Activated T-helper 2 cell treated with anti-CD3 and anti-CD28 coated beads, Interferon-gamma antibody, Interleukin-2, Interleukin-4, amounts not matched to agents 10 μg/mL and 5 μg/mL and 100 μg/mL, durations not matched to agents 14 hours and 24 hours and 36 hours (primary cell): Measurements from ENCODE around the gene ZNF532. TPM values are rescaled to one million over a fixed set of nuclear protein-coding genes. Genes with fewer than 3 reads are reported as not detected.

Experiments
- DNase-seq: peaks from one replicate; pipeline ENCODE4 v3.0.0; 2021; ENCODE audit warnings: low spot score
- H3K27ac Mint-ChIP-seq: one replicate; pipeline ENCODE4 v1.8.0; 2021; ENCODE audit warnings: mixed read lengths
- H3K27me3 Mint-ChIP-seq: one replicate; pipeline ENCODE4 v1.8.0; 2021; ENCODE audit warnings: low read depth, mixed read lengths
- H3K36me3 Mint-ChIP-seq: one replicate; pipeline ENCODE4 v1.8.0; 2021; ENCODE audit warnings: low read depth, mixed read lengths
- H3K4me1 Mint-ChIP-seq: one replicate; pipeline ENCODE4 v1.8.0; 2021; ENCODE audit warnings: low read depth, mixed read lengths
- H3K4me3 Mint-ChIP-seq: one replicate; pipeline ENCODE4 v1.8.0; 2021; ENCODE audit warnings: low read depth, mild to moderate bottlenecking, moderate library complexity, mixed read lengths
- H3K9me3 Mint-ChIP-seq: one replicate; pipeline ENCODE4 v1.8.0; 2021; ENCODE audit warnings: mixed read lengths
- intact Hi-C: fragments of 100-400 bp; cut with micrococcal nuclease; formaldehyde crosslinking; loops from one replicate; pipeline ENCODE4 v1.15.1; 2023
- total RNA-seq: library from RNA; stranded (reverse); gene quantifications from 2 replicates; pipeline ENCODE4 v1.2.3, GENCODE V29; 2022

Gene ZNF532
- total RNA-seq, 1 donor from 2014 or later, result 4.3 TPM

GRCh38 chr18:58990720-58991119, 126.0 kb downstream of the ZNF532 start:
- H3K9me3 Mint-ChIP-seq, result peaks cover 12% of the 10 kb centered on the region
- H3K4me3 Mint-ChIP-seq, result no peak overlapping the region
- no peaks in the 10 kb centered on the region for H3K27me3 Mint-ChIP-seq
- H3K36me3 Mint-ChIP-seq, result no peaks in the 10 kb centered on the region
- no peak for DNase-seq
- intact Hi-C loops, result no loop called here
- peaks cover 8% of the 10 kb centered on the region for H3K4me1 Mint-ChIP-seq
- no peak overlapping the region for H3K27ac Mint-ChIP-seq

GRCh38 chr18:58991167-58991798, 126.6 kb downstream of the ZNF532 start:
- peaks cover 8% of the 10 kb centered on the region for H3K4me1 Mint-ChIP-seq
- DNase-seq, result no peak
- no peak overlapping the region for H3K4me3 Mint-ChIP-seq
- H3K27me3 Mint-ChIP-seq, result no peaks in the 10 kb centered on the region
- H3K27ac Mint-ChIP-seq, result no peak overlapping the region
- peaks cover 12% of the 10 kb centered on the region for H3K9me3 Mint-ChIP-seq
- H3K36me3 Mint-ChIP-seq, result no peaks in the 10 kb centered on the region
- intact Hi-C loops, result no loop called here

- H3K9me3 Mint-ChIP-seq, result peaks cover 12% of the 10 kb centered on the region
- peaks cover 8% of the 10 kb centered on the region for H3K4me1 Mint-ChIP-seq
- no peak for DNase-seq
- H3K4me3 Mint-ChIP-seq, result no peak overlapping the region
- H3K27me3 Mint-ChIP-seq, result no peaks in the 10 kb centered on the region
- H3K36me3 Mint-ChIP-seq, result no peaks in the 10 kb centered on the region
- intact Hi-C loops, result no loop called here
- H3K27ac Mint-ChIP-seq, result no peak overlapping the region
Observed at GRCh38 chr18:58992301-58993231, 127.9 kb downstream of the ZNF532 start.

GRCh38 chr18:58993260-58993659, 128.6 kb downstream of the ZNF532 start:
- no peaks in the 10 kb centered on the region for H3K27me3 Mint-ChIP-seq
- peaks cover 8% of the 10 kb centered on the region for H3K4me1 Mint-ChIP-seq
- no peak overlapping the region for H3K27ac Mint-ChIP-seq
- no peak for DNase-seq
- H3K4me3 Mint-ChIP-seq, result no peak overlapping the region
- H3K9me3 Mint-ChIP-seq, result peaks cover 12% of the 10 kb centered on the region
- intact Hi-C loops, result no loop called here
- H3K36me3 Mint-ChIP-seq, result no peaks in the 10 kb centered on the region

- no peaks in the 10 kb centered on the region for H3K27me3 Mint-ChIP-seq
- DNase-seq, result no peak
- H3K9me3 Mint-ChIP-seq, result no peaks in the 10 kb centered on the region
- intact Hi-C loops, result no loop called here
- H3K4me1 Mint-ChIP-seq, result peaks cover 8% of the 10 kb centered on the region
- no peak overlapping the region for H3K4me3 Mint-ChIP-seq
- no peaks in the 10 kb centered on the region for H3K36me3 Mint-ChIP-seq
- no peak overlapping the region for H3K27ac Mint-ChIP-seq
Observed at GRCh38 chr18:58995663-58996062, 131.0 kb downstream of the ZNF532 start.

GRCh38 chr18:58996131-58996641, 131.5 kb downstream of the ZNF532 start:
- DNase-seq, result no peak
- Mint-ChIP-seq H3K27ac (no peak overlapping the region), H3K36me3 (no peaks in the 10 kb centered on the region), H3K4me1 (peaks cover 4% of the 10 kb centered on the region), H3K4me3 (no peak overlapping the region), H3K27me3 (no peaks in the 10 kb centered on the region), H3K9me3 (no peaks in the 10 kb centered on the region)
- intact Hi-C loops, result no loop called here

- Mint-ChIP-seq H3K4me3 (no peak overlapping the region), H3K36me3 (no peaks in the 10 kb centered on the region), H3K9me3 (no peaks in the 10 kb centered on the region), H3K4me1 (no peaks in the 10 kb centered on the region), H3K27ac (no peak overlapping the region), H3K27me3 (no peaks in the 10 kb centered on the region)
- no peak for DNase-seq
- intact Hi-C loops, result no loop called here
Observed at GRCh38 chr18:58996696-58997095, 132.0 kb downstream of the ZNF532 start.

GRCh38 chr18:58997811-58998337, 133.2 kb downstream of the ZNF532 start:
- Mint-ChIP-seq H3K27me3 (no peaks in the 10 kb centered on the region), H3K4me1 (no peaks in the 10 kb centered on the region), H3K4me3 (no peak overlapping the region), H3K9me3 (no peaks in the 10 kb centered on the region), H3K36me3 (no peaks in the 10 kb centered on the region), H3K27ac (no peak overlapping the region)
- intact Hi-C loops, result no loop called here
- no peak for DNase-seq

GRCh38 chr18:58998401-58999203, 133.9 kb downstream of the ZNF532 start:
- Mint-ChIP-seq H3K27me3 (no peaks in the 10 kb centered on the region), H3K4me3 (no peak overlapping the region), H3K4me1 (no peaks in the 10 kb centered on the region), H3K9me3 (no peaks in the 10 kb centered on the region), H3K36me3 (no peaks in the 10 kb centered on the region), H3K27ac (no peak overlapping the region)
- intact Hi-C loops, result no loop called here
- DNase-seq, result no peak

- no peaks in the 10 kb centered on the region for H3K9me3 Mint-ChIP-seq
- H3K27ac Mint-ChIP-seq, result no peak overlapping the region
- H3K4me1 Mint-ChIP-seq, result no peaks in the 10 kb centered on the region
- H3K27me3 Mint-ChIP-seq, result no peaks in the 10 kb centered on the region
- no peak overlapping the region for H3K4me3 Mint-ChIP-seq
- intact Hi-C loops, result no loop called here
- no peak for DNase-seq
- no peaks in the 10 kb centered on the region for H3K36me3 Mint-ChIP-seq
Observed at GRCh38 chr18:59001166-59001565, 136.5 kb downstream of the ZNF532 start.

GRCh38 chr18:59001721-59002120, 137.0 kb downstream of the ZNF532 start:
- Mint-ChIP-seq H3K4me1 (no peaks in the 10 kb centered on the region), H3K36me3 (no peaks in the 10 kb centered on the region), H3K4me3 (no peak overlapping the region), H3K27ac (no peak overlapping the region), H3K27me3 (no peaks in the 10 kb centered on the region), H3K9me3 (no peaks in the 10 kb centered on the region)
- DNase-seq, result no peak
- intact Hi-C loops, result no loop called here

- Mint-ChIP-seq H3K27me3 (no peaks in the 10 kb centered on the region), H3K36me3 (no peaks in the 10 kb centered on the region), H3K9me3 (no peaks in the 10 kb centered on the region), H3K27ac (no peak overlapping the region), H3K4me1 (no peaks in the 10 kb centered on the region), H3K4me3 (no peak overlapping the region)
- DNase-seq, result no peak
- intact Hi-C loops, result no loop called here
Observed at GRCh38 chr18:59002974-59003594, 138.4 kb downstream of the ZNF532 start.
